HCT116 (cell line): Measurements from ENCODE around the gene CRELD2. TPM values are rescaled to one million over a fixed set of nuclear protein-coding genes. Genes with fewer than 3 reads are reported as not detected.

Experiments
- ATAC-seq: fragments of 200-7000 bp; cut with Tn5 transposase; 2 replicates; pipeline ENCODE4 v1.9.1; 2020; ENCODE audit warnings: mild to moderate bottlenecking, moderate library complexity
- Bru-seq: library from RNA; stranded (reverse); fragments of 400-500 nt; gene quantifications from one replicate; lab custom pipeline; 2021; lab: Mats Ljungman, UMichigan
- BruChase-seq, 2 experiments: library from RNA; stranded (reverse); fragments of 400-500 nt; gene quantifications; one replicate each; lab custom pipeline; 2021; lab: Mats Ljungman, UMichigan
- BruUV-seq: library from RNA; stranded (reverse); fragments of 400-500 nt; replicated peaks from 2 replicates; lab custom pipeline; 2021; lab: Mats Ljungman, UMichigan
- CTCF ChIA-PET: fragments of 300-600 bp; sonication (Branson Sonifier 250); formaldehyde crosslinking; loops from one replicate; lab custom pipeline; 2021; ENCODE audit warnings: antibody characterized with exemption; lab: Charles Lee
- POLR2A ChIA-PET: fragments of 300-600, 350-600 bp; sonication (Branson Sonifier 250); formaldehyde crosslinking; loops from one replicate; lab custom pipeline; 2021; ENCODE audit warnings: antibody characterized with exemption; lab: Charles Lee
- RAD21 ChIA-PET, 2 experiments: fragments of 300-600 bp; sonication (Branson Sonifier 250); formaldehyde crosslinking; loops; one replicate each; lab custom pipeline; 2023; ENCODE audit warnings: low total read pairs in 2 of 2; ENCODE audit not compliant: uncharacterized antibody in 2 of 2, unreplicated experiment in 2 of 2, low non-redundant PET in 1 of 2; lab: Charles Lee
- DNase-seq: peaks from one replicate; pipeline ENCODE4 v3.0.0-alpha.2; 2010; ENCODE audit warnings: low read depth, low spot score
- H2AFZ ChIP-seq: fragments of 200-600 bp; shearing (Covaris generic), sonication (generic); 2 replicates; pipeline ENCODE4 v1.6.1; 2017; ENCODE audit warnings: low read depth, mixed run types, mixed read lengths, antibody characterized with exemption, low read length; ENCODE audit not compliant: poor library complexity, severe bottlenecking
- H3K27ac ChIP-seq: 2 replicates; pipeline ENCODE4 v1.5.1; 2012; ENCODE audit warnings: low read depth, low read length
- H3K27me3 ChIP-seq: fragments of 200-600 bp; sonication (generic); 2 replicates; pipeline ENCODE4 v1.6.1; 2016; ENCODE audit warnings: mixed run types, low read length, mixed read lengths; ENCODE audit not compliant: insufficient read depth
- H3K36me3 ChIP-seq, 2 experiments: fragments of 200-500 bp in 1 of 2; fragments of 200-600 bp in 1 of 2; sonication (Bioruptor generic) in 1 of 2; sonication (generic) in 1 of 2; 2 replicates each; pipeline versions ENCODE4 v1.5.1 to v1.6.1; 2014 to 2016; ENCODE audit warnings: low read length in 2 of 2, inconsistent platforms in 1 of 2, mixed read lengths in 1 of 2, mixed run types in 1 of 2; ENCODE audit not compliant: insufficient read depth in 2 of 2, control insufficient read depth in 1 of 2
- H3K4me1 ChIP-seq, 2 experiments: fragments of 200-600 bp in 1 of 2; sonication (generic) in 1 of 2; 2 replicates each; pipeline versions ENCODE4 v1.5.1 to v1.6.1; 2012 to 2017; ENCODE audit warnings: low read length in 2 of 2, inconsistent platforms in 1 of 2, mild to moderate bottlenecking in 1 of 2, mixed read lengths in 1 of 2, mixed run types in 1 of 2, moderate library complexity in 1 of 2; ENCODE audit not compliant: insufficient read depth in 2 of 2, control insufficient read depth in 1 of 2
- H3K4me2 ChIP-seq: fragments of 200-600 bp; sonication (generic); 2 replicates; pipeline ENCODE4 v1.6.1; 2017; ENCODE audit warnings: mixed run types, low read length, mixed read lengths
- H3K4me3 ChIP-seq, 2 experiments: fragments of 200-600 bp in 1 of 2; sonication (generic) in 1 of 2; replicated peaks in 1 of 2; 2 replicates each; pipeline ENCODE4 v1.5.1; 2011 to 2016; ENCODE audit warnings: low read length in 2 of 2, control low read depth in 1 of 2, low read depth in 1 of 2, mild to moderate bottlenecking in 1 of 2, mixed read lengths in 1 of 2, mixed run types in 1 of 2
- H3K79me2 ChIP-seq: fragments of 200-600 bp; sonication (generic); 2 replicates; pipeline ENCODE4 v1.6.1; 2017; ENCODE audit warnings: mild to moderate bottlenecking, mixed run types, low read length, moderate library complexity, mixed read lengths; ENCODE audit not compliant: insufficient read depth
- H3K9ac ChIP-seq: fragments of 200-600 bp; sonication (generic); 2 replicates; pipeline ENCODE4 v1.6.1; 2016; ENCODE audit warnings: low read length, mixed read lengths
- H3K9me2 ChIP-seq: fragments of 200-600 bp; sonication (generic), shearing (Covaris generic); 2 replicates; pipeline ENCODE4 v1.6.1; 2017; ENCODE audit warnings: mixed run types, mild to moderate bottlenecking, moderate library complexity; ENCODE audit not compliant: insufficient read depth
- H3K9me3 ChIP-seq, 2 experiments: fragments of 200-500 bp in 1 of 2; fragments of 200-600 bp in 1 of 2; sonication (Bioruptor generic) in 1 of 2; sonication (generic) in 1 of 2; 2 replicates each; pipeline ENCODE4 v1.6.1; 2014 to 2017; ENCODE audit warnings: low read length in 2 of 2, mixed read lengths in 2 of 2, inconsistent platforms in 1 of 2, low read depth in 1 of 2, mild to moderate bottlenecking in 1 of 2, mixed run types in 1 of 2, moderate library complexity in 1 of 2; ENCODE audit not compliant: control insufficient read depth in 1 of 2, insufficient read depth in 1 of 2
- H4K20me1 ChIP-seq: fragments of 200-600 bp; sonication (generic), shearing (Covaris generic); 2 replicates; pipeline ENCODE4 v1.6.1; 2017; ENCODE audit warnings: mixed run types, mild to moderate bottlenecking, moderate library complexity; ENCODE audit not compliant: insufficient read depth
- CBX3 ChIP-seq: IDR thresholded peaks from 2 replicates; pipeline ENCODE4 v1.6.1; 2012; ENCODE audit warnings: low read depth
- CEBPB ChIP-seq: IDR thresholded peaks from 2 replicates; pipeline ENCODE4 v1.6.1; 2012; ENCODE audit warnings: low read depth
- EGR1 ChIP-seq: IDR thresholded peaks from 2 replicates; pipeline ENCODE4 v1.6.1; 2012; ENCODE audit warnings: low read depth
- ELF1 ChIP-seq: IDR thresholded peaks from 2 replicates; pipeline ENCODE4 v1.6.1; 2012; ENCODE audit warnings: low read depth, borderline replicate concordance
- EZH2 ChIP-seq: fragments of 200-600 bp; sonication (generic); IDR thresholded peaks from 2 replicates; pipeline ENCODE4 v1.6.1; 2017; ENCODE audit warnings: antibody characterized with exemption, mixed run types
- EZH2phosphoT487 ChIP-seq: fragments of 200-600 bp; IDR thresholded peaks from 2 replicates; pipeline ENCODE4 v1.6.1; 2018; ENCODE audit warnings: antibody characterized with exemption, borderline replicate concordance
- FOSL1 ChIP-seq: IDR thresholded peaks from 2 replicates; pipeline ENCODE4 v1.6.1; 2012; ENCODE audit warnings: low read depth
- JUND ChIP-seq: IDR thresholded peaks from 2 replicates; pipeline ENCODE4 v1.6.1; 2012
- MAX ChIP-seq: IDR thresholded peaks from 2 replicates; pipeline ENCODE4 v1.6.1; 2012
- POLR2A ChIP-seq: IDR thresholded peaks from 2 replicates; pipeline ENCODE4 v1.7.0; 2011; ENCODE audit warnings: borderline replicate concordance; ENCODE audit not compliant: insufficient read depth, insufficient read length; ENCODE audit errors: extremely low read depth
- RAD21 ChIP-seq: IDR thresholded peaks from 2 replicates; pipeline ENCODE4 v1.6.1; 2012; ENCODE audit warnings: low read depth, mild to moderate bottlenecking
- REST ChIP-seq: IDR thresholded peaks from 2 replicates; pipeline ENCODE4 v1.6.1; 2012; ENCODE audit warnings: low read depth
- SIN3A ChIP-seq: IDR thresholded peaks from 2 replicates; pipeline ENCODE4 v1.6.1; 2012; ENCODE audit warnings: low read depth
- SP1 ChIP-seq: IDR thresholded peaks from 2 replicates; pipeline ENCODE4 v1.6.1; 2012; ENCODE audit warnings: low read depth
- SRF ChIP-seq: IDR thresholded peaks from 2 replicates; pipeline ENCODE4 v1.6.1; 2012; ENCODE audit warnings: low read depth
- TCF7L2 ChIP-seq: IDR thresholded peaks from 2 replicates; pipeline ENCODE4 v1.7.0; 2011; ENCODE audit warnings: borderline replicate concordance, inconsistent platforms; ENCODE audit not compliant: insufficient read depth, insufficient read length; ENCODE audit errors: extremely low read depth
- YY1 ChIP-seq: IDR thresholded peaks from 2 replicates; pipeline ENCODE4 v1.6.1; 2011; ENCODE audit warnings: low read length, low read depth, moderate library complexity, mild to moderate bottlenecking; ENCODE audit not compliant: insufficient replicate concordance; ENCODE audit errors: extremely low read depth
- ZBTB33 ChIP-seq: IDR thresholded peaks from 2 replicates; pipeline ENCODE4 v1.6.1; 2011; ENCODE audit warnings: mild to moderate bottlenecking, low read length, moderate library complexity; ENCODE audit not compliant: insufficient replicate concordance; ENCODE audit errors: extremely low read depth
- ZFX ChIP-seq: fragments of 450-650 bp; IDR thresholded peaks from 2 replicates; pipeline ENCODE4 v1.6.1; 2017
- intact Hi-C: fragments of 100-400 bp; cut with micrococcal nuclease; formaldehyde crosslinking; loops from 2 replicates; pipeline ENCODE4 v1.10.0; 2022
- long read RNA-seq: library from polyadenylated mRNA; unstranded; transcript quantifications from one replicate; pipeline ENCODE4 v2.0.0, GENCODE V29; 2021; ENCODE audit not compliant: unreplicated experiment
- polyA plus RNA-seq: library from polyadenylated mRNA; unstranded; fragments of >200 nt; gene quantifications from 2 replicates; pipeline ENCODE4 v1.2.1, GENCODE V29; 2012; ENCODE audit warnings: missing spikeins
- total RNA-seq: library from RNA; stranded (reverse); gene quantifications from one replicate; pipeline ENCODE4 v1.2.1, GENCODE V29; 2021; ENCODE audit not compliant: unreplicated experiment

Gene CRELD2
- 45.8 TPM for total RNA-seq
- polyA plus RNA-seq: 39.6 and 41.0 TPM in 2 replicates
- percentile 45 among the genes with signal in this experiment for Bru-seq, nascent RNA
- BruChase-seq, experiment 1, labeled RNA remaining after a 6-hour chase: percentile 76 among the genes with signal in this experiment
- BruChase-seq, experiment 2, labeled RNA remaining after a 2-hour chase: percentile 64 among the genes with signal in this experiment
- long read RNA-seq, transcript CRELD2-210 (2 exons, 2,622 nt): minor isoform, 6 of 150 reads
- long read RNA-seq, transcript CRELD2-201 (10 exons, 1,357 nt): major isoform, 100 of 150 reads
- long read RNA-seq, partial matches to known transcripts: 2 of 150 reads
- long read RNA-seq, other reads (novel, unspliced or antisense): 37 of 150 reads

DNA sequence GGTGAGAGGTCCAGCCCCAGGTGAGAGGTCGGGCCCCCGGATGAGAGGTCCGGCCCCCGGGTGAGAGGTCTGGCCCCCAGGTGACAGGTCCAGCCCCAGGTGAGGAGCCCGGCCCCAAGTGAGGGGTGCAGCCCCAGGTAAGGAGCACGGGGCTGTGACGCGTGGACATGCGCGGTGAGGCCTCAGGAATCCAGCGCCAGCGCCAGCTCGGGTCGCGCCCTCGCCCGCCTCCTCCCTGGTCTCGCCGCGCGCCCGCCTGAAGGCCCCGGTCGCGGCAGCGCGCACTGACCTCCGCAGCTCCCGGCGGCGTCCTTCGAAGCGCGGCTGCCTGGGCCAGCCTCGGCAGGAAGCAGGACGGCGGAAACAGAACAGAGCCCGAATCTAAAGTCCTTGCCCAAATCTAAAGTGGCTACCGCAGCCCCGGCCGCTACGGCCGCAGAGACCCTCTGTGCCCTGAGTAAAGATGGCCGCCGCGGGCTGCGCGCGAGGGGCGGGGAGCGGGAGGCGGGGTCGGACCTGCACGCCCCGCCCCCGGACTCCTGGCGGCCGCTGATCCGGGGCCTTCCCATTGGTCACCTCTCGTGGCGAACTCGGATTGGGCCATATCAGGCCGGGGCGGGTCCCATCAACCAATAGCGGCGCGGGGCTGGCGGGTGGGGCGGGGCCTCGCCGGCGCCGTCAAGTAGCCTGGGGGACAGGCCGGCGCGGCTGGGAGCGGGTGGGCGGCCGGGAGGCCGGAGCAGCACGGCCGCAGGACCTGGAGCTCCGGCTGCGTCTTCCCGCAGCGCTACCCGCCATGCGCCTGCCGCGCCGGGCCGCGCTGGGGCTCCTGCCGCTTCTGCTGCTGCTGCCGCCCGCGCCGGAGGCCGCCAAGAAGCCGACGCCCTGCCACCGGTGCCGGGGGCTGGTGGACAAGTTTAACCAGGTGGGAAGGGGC is at the start of gene CRELD2, which contains the start of gene ALG12:
Gene CRELD2 (plus strand): TSS at position 661 of the 937 bp plus-strand sequence. CDS start 136 bp downstream, at position 797.
Gene ALG12 (minus strand): TSS at position 465 of the 937 bp plus-strand sequence. CDS start 4,673 bp downstream, outside the sequence.
- H3K4me1 ChIP-seq: peaks cover 7 to 16% of the 10 kb centered on the region in 2 experiments; a peak in 3 of 4 replicates
- H3K27ac ChIP-seq: peak within 1 kb of the TSS; percentile 93
- peak; percentile 87 for DNase-seq
- peaks cover 0 to 8% of the 10 kb centered on the region in 2 experiments; a peak in 1 of 4 replicates for H3K36me3 ChIP-seq
- peak within 1 kb of the TSS; percentile 88 for H3K9ac ChIP-seq
- ChIA-PET POLR2A (interaction anchor here (0.6 kb wide), 1 partner anchor 325 kb away, joined by 3 read pairs; no protein-coding TSS in a partner anchor), CTCF (interaction anchor here (1.6 to 2.7 kb wide), 3 partner anchors 13 to 151 kb away, joined by 4 to 11 read pairs (median 9); no protein-coding TSS in a partner anchor), RAD21 (no interaction called here)
- H3K4me3 ChIP-seq: peak within 1 kb of the TSS; percentile 76 to 82
- no peak within 1 kb of the TSS for H2AFZ ChIP-seq
- no peaks in the 10 kb centered on the region for H3K27me3 ChIP-seq
- no peaks in the 10 kb centered on the region for H3K9me3 ChIP-seq
- peak; percentile 95 for ATAC-seq
- intact Hi-C loops: loop anchor here (5.0 kb wide), 1 partner anchor 151 kb away; no protein-coding TSS in a partner anchor
- H4K20me1 ChIP-seq: no peaks in the 10 kb centered on the region
- H3K79me2 ChIP-seq: peaks cover 14% of the 10 kb centered on the region; the same call in 1 of the 2 replicates
- BruUV-seq: no TSS peak
- H3K4me2 ChIP-seq: peak within 1 kb of the TSS; percentile 96
- no peaks in the 10 kb centered on the region for H3K9me2 ChIP-seq
- peak; percentile 80 for TF ChIP-seq SP1
- no peak for TF ChIP-seq CBX3
- TF ChIP-seq POLR2A: peak; percentile 61
- no peak for TF ChIP-seq RAD21
- no peak for TF ChIP-seq ELF1
- TF ChIP-seq TCF7L2: peak; percentile 12
- peak; percentile 99 for TF ChIP-seq YY1
- peak; percentile 93; the same call in 1 of the 2 replicates for TF ChIP-seq ZFX
- TF ChIP-seq EZH2phosphoT487: no peak
- TF ChIP-seq FOSL1: no peak
- no peak for TF ChIP-seq JUND
- TF ChIP-seq ZBTB33: no peak
- TF ChIP-seq SIN3A: peak; percentile 55; the same call in 1 of the 2 replicates
- TF ChIP-seq SRF: no peak
- peak; percentile 50; the same call in 1 of the 2 replicates for TF ChIP-seq MAX
- no peak for TF ChIP-seq EZH2
- no peak for TF ChIP-seq REST
- TF ChIP-seq CEBPB: no peak
- peak; percentile 86 for TF ChIP-seq EGR1
